GM18498 (cell line): ENCODE data around the gene RARRES2.

ENCODE experiments used
- ATAC-seq: cut with Tn5 transposase; IDR thresholded peaks from one replicate; pipeline ENCODE4 v1.9.1; 2021; ENCODE audit warnings: mild to moderate bottlenecking, moderate library complexity; ENCODE audit not compliant: unreplicated experiment

Gene RARRES2

DNA sequence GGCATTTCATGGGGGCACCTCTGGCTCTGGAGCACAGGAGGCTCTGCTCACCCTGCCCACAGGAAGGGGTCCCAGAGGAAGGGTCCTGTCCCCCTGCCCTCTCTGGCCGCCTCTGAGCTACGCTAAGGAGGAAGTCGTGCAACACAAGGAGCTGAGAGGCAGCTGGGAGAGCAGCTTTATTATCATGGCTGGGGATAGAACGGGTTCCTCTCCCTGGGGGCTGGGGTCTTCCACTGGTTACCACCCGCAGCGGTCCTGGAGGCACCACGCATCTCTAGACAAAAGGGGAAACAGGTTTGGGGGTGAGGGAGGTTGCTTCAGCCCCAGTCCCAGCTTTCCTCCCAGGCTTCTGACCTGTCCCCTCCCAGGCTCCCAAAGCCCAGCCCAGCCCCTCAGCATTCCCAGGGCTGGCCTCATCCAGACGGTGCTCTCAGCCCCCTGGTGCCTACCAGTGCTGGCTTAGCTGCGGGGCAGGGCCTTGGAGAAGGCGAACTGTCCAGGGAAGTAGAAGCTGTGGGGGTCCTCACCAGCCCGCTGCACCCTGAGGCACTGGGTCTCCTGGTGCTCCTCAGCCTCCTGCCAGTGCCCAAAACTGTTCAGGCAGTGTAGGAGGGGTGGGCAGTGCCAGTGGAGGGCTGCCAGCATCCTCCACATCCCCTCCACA, 3.1 kb downstream of the RARRES2 start:
- ATAC-seq: no peak

DNA sequence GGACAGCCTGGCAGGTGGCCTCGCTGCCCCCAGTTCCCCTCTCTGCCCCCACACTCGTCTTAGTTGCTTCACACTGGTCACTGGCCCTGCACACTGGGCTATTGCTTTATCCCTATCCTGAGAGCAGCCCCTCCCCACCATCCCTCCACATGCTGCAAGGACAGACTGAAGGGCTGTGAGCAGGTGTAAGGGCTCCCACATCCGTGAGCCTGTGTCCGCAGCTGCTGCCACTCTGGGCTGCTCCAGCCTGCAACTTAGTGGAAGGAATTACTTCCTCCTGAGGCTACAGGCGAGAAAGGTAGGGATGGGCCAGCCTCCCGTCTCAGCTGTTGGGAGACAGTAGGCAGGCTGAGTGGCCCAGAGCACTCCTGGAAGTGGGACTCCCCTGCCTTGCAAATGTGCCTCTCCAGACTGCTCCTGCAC, 3.8 kb downstream of the RARRES2 start:
- no peak for ATAC-seq

DNA sequence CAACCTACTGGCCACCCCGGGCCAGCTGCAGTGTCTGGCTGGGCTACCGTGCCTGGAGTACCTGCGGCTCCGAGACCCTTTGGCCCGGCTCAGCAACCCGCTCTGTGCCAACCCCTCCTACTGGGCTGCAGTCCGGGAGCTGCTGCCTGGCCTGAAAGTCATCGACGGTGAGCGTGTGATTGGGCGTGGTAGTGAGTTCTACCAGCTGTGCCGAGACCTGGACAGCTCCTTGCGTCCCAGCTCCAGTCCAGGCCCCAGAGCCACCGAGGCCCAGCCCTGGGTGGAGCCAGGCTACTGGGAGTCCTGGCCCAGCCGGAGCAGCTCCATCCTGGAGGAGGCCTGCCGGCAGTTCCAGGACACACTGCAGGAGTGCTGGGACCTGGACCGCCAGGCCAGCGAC, 4.2 kb downstream of the RARRES2 start:
- ATAC-seq: no peak

DNA sequence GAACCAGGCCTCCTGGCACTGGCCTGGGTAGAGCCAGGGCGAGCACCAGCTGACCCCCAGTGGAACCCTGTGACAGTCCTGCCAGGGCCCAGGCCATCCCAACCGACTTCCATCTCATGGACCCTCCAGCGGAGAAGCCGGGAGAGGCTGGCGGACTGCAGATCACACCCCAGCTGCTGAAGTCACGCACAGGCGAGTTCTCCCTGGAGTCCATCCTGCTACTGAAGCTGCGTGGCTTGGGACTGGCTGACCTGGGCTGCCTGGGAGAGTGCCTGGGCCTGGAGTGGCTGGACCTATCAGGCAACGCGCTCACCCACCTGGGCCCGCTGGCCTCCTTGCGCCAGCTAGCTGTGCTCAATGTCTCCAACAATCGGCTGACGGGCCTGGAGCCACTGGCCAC, 4.7 kb downstream of the RARRES2 start:
- no peak for ATAC-seq

DNA sequence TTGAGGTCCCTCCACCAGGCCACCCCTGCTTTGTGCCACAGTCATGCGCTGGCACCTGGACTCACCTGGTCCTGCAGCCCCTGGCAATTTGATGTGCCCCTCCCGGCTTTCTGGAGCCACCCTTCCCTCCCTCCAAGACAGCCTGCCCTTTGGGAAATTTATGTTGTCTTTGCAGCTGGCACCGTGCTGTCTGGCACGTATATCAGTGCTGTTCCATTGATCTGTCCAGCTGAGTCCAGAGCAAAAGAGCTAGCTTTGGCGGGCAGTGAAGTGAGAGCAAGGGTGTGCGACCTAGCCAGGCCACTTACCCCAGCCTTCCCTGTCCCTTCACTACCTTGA, 5.7 kb downstream of the RARRES2 start:
- ATAC-seq: no peak

DNA sequence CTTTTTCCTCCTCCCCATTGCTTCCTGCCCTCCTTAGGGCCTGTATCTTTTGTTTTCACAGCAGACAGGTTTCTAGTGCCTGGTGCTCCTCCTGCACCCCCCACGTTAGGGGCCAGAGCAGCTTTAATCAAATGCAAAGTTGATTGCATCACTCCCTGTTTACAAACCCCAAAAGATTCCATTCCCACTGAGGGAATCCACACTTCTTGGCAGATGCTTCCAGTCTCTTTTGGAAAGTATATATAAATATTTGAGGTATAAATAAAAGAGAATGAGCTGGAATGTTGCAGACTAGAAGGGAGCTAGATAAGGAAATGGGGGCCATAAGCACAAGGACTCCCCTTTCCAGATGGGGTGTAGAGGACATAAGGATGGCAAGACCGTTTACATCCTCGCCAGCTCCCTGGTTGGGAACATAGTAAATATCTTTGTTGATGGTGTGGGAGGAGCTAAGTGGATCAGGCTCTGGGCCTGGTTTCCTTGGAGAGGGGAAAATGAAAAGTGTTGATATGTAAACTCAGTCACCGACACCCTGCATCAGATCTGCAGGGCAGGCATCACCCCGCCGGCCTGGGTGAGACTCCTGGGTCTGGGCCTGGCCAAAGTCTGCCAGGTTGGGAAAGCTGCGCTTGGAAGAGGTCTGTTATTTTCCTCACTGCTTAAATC, 6.2 kb downstream of the RARRES2 start:
- ATAC-seq: no peak

DNA sequence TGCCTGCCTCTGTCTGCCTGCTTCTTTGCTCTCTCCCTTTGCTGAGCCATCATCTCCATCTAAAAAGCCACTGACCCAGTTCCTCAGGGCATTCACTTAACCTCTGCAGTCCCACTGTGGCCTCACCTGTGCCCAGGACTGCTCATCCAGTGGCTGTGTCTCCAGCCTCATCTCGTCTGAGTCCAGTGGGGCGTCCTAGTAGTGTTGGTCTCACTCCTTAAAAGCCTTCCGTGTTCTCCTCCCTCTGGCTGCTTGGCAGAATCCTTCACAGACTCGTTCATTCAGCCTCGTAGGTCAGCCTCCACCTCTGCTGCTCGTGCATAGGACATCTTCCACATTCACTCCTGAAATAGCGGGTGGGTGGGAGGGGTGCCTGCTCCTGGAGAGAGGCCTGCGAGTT, 7.3 kb downstream of the RARRES2 start:
- no peak for ATAC-seq

DNA sequence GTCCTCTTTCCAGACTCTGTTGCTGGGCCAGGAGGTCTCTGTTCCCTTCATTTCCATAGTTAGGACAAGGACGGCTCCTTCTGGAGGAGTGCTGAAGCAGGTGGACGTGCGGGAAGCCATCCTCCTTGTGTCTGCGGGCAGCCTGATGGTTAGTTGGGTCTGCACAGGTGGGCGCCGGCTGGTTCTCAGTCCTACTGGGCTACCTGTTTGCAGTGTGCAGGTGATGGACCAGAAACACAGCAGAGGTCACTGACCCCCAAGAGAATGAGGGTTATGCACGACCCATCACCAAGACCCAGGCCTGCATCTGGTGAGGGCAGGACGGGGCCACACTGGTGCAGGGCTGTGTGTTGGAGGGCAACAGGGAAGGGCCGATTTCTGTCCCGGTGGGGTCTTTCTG, 7.8 kb downstream of the RARRES2 start:
- ATAC-seq: no peak

DNA sequence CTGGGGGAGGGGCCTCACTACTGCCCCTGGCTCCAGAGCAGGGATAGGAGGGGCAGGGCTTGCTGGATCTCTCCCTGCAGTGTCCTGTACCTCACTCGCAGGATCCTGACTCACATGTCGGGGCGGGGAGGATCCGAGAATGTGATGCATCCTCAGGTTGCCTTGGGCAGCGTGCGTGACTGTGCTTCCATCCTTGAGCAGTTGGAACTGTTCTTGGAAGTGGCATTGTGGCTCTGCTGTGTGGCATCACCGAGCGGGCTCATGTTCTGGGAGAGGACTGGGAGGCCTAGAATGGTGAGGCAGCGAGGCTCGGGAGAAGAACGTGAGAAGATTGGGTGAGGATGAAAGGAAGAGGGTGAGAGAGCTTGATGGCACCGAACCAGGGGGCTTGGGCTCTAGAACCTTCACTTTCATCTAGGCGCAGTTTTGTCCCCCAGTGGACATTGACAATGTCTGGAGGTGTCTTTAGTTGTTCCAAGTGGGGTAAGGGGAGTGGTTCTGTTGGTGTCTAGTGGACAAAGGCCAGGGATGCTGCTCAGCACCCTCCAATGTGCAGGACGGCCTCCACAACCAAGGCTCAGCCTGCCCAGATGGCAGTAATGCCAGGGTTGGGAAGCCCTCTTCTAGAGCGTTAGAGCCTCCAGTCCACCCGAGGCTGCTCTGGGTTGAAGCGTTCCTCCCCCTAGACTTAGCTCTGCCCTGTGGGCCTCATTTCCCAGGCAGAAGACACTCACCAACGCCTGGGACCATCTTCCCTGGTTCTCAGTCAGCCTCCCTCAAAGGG, 8.4 kb downstream of the RARRES2 start:
- ATAC-seq: no peak

DNA sequence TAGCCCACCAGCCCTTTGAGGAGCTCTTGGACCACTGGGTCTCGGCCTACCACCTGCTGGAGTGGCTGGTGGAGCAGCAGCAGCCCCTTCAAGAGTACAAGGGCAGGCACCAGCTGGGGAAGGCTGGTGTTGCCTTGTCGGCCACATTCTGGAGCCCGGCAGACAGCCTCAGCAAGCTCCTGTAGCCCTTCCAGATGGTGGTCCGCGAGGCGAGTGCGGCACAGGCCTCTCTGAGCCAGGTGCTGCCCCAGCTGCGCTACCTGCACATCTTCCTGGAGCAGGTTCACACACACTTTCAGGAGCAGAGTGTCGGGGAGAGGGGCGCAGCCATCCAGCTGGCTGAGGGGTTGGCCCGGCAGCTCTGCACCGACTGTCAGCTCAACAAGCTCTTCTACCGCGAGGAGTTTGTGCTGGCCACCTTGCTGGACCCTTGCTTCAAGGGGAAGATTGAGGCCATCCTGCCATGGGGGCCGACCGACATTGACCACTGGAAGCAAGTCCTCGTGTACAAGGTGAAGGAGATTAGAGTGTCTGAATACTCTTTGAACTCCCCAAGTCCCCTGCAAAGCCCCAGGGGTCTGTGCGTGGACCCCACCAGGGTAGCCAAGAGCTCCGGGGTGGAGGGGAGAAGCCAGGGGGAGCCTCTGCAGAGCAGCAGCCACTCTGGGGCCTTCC, 11.1 kb downstream of the RARRES2 start:
- no peak for ATAC-seq

DNA sequence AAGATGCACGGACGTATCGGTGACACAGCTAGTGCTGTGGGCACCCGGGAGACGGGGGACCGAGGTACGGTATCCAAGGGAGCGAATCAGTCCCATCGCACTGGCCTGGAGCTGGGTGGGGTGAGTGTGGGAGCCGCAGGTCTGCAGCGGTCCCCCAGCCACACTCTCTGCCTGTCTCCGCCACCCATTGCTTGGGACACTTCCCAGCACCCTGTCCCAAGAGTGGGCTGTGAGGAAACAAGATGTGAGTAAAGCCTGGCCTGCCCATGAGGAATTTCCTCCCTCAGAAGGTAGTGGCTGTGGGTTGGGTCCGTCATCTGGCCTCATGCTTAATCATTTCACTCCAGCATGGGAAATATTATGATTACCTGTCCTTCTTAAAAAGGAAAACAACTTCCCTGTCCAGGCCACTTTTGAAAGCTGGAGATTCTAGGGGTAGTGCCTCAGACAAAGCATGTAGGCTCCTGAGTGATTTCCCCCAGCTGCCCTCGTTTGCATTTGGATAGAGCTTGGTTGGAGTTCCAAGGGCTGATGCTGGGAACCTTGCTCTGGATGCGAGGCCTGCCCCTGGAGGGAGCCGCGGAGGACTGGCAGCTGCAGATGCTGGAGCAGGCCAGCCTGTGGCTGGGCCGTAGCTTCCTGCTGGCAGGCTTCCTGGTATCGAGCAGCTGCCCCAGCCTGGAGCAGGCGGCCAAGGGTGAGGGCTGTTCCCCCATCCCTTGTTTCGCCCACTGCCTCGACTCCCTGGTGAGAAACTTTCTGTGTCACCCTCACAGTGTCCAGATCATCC, 11.9 kb downstream of the RARRES2 start:
- no peak for ATAC-seq

DNA sequence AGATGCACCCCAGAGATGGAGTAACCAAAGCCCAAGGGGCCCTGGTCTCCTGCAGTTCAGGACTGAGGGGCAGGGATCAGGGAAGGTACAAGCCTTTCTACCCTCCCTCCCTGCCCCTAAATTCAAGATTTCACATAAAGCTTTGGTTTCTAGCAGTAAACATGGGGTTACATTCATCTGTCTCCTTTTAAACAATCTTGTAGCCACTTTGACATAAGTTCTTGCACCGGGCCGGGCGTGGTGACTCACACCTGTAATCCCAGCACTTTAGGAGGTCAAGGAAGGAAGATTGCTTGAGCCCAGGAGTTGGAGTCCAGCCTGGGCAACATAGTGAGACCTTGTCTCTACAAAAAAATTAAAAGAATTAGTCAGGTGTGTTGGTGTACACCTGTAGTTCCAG, 14.1 kb downstream of the RARRES2 start:
- ATAC-seq: no peak

DNA sequence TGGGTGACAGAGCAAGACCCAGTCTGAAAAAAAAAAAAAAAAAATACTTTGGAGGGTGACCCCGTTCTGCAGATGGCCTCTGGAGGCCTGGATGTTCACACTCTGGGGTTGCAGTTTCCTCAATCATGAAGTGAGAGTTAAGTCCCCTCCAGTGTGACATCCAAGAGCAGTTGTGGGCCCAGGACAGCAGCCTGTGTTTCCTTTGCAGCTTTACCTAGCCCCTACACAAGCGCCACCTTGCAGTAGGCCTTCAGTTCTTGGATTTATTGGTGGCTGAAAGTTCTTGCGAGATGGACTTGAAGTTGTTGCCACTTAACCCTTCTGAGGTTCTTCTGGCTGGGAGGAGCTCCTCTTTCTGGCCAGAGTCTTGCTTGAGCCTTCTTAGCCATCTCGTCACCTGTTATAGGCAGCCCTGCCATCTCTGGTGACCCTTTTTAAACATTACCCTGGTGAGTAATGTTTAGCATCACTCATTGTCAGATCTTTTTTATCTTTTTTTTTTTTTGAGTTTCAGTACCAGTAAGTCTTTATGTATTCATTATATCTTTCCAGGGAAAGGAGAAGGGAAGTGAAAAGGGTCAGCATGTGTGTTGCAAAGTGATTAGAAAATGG, 14.7 kb downstream of the RARRES2 start:
- ATAC-seq: no peak

DNA sequence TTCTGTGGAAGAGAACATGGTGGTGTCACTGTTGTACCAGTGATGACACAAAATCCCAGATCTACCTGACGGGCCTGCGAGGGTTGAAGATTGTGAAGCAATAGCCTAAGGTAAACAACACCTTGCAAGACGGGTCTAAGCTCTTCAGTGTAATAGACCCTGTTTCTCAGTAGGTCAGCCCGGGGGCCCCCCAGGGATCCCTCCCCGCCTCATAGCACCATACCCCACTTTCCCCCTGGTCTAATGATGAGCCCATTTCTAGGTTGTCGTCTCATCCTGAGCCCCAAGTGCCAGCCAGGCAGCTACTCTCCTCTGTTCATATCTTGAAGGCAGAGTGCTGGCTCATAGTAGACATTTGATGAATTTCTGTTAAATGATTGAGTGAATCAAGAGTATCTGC, 15.5 kb downstream of the RARRES2 start:
- no peak for ATAC-seq

DNA sequence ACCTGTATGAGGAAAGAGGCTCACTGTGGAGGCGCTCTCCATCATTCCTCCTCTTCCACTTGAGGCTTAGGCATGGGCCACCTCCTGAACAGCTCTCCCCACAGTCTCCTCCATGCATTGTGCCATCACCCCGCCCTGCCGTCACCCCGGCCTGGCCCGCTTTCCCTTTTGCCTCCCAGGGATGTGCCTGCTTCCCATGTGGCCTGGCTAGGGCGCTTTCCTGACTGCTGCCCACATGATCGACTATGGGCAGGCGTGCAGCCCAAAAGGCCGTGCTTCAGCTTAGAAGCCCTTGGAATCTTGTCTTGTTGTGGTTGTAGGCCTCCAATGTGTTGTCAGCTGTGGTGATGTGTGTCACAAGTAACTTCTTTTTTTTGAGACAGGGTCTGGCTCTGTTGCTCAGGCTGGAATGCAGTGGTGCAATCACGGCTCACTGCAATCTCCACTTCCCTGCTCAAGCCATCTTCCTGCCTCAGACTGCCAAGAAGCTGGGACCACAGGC, 16.3 kb downstream of the RARRES2 start:
- no peak for ATAC-seq

DNA sequence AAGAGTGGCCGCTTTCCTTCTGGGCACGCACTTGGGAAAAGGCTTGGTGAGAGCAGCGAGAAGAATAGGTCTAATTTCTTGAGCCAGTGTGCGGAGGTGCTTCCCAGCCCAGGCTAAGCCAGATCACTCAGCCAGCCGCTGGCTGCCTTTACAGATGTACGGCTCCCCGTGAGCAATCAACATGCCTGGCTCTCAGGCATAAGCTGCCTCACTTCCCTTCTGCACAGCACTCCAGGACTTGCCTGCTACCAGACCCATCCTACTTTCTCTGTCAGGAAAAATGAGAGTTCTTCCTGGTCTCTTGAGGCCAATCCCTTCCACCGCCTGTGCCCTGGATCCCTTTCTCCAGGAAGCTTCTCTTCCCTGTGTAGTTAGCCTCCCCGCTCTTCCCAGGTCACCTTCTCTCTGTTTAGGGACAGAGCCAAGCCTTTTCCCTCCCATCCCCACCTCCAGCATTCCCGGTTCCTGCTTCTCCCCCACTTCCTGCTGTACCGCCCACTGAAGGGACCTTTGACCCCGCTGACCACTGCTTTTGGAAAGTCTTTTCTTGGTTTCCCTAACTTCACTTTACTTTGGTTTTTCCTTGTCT, 17.0 kb downstream of the RARRES2 start:
- no peak for ATAC-seq

DNA sequence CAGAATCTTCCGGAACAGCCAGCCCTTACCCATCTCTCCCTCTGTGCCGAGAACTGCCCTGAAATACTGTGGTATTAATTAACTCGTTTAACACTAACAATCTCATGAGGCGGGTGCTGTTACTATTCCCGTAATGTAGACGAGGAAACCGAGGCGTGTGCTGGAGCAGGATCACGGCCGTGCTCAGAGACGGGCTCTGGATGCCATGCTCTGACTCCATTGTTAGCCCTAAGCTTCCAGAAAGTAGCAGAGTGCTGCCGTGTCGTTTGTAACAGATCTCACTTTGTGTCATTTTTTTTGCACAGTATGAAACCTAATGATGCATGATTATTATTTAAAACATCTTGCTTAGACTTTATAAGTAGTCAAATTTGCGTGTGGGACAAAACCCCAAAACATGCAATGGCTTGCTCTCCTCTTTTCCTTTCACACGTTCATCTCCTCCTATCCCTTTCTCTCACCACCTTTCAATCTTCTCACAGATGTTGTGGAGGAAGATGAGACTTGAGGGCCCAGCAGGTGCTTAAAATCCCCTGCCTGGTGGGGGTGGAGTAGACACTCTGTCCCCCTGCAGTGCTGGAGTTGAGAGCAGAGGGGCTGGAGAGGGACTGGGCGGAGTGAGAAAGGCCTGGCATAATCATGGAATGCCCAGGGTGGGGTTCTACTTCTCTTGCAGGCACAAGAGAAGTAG, 17.6 kb downstream of the RARRES2 start:
- peak; percentile 23 for ATAC-seq

DNA sequence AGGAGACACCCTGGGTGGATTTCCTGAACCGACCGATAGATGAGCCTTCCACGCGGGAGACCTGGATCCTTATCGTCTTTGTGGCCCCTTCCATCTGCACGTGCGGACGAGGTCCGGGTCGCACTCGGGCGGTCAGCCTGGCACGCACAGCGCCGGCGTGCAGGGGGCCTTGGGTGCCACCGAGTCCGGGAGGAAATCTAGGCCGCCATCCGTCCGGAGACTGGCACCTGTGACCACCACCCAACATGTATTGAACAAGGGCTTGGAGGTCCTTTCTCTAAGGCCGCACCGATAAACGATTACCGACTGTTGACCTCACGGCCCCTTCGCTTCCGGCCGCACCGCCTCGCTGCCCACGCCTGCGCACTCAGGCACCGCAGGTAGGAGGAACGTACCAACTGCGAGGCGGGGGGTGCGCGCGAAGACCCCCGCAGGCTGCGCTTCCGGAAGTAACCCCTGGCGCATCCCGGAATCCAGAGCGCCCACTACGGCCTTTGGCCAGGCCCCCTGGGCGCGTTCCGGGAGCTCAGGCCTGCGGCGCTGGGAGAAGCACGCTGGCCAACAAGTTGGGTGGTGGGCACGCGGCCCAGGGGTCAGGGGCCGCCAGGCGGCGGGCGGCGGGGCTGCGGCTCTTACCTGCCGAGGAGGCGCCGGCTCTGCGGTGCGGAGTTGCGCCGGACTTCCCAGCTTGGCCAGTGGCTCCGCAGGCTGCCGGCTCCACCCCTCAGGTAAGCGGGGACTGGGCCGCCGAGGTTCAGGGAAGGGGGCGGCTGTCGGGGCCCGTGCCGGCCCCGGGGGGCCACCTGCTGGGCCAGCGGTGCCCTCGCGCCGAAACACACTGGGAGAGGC, 18.4 kb downstream of the RARRES2 start, which contains the start of the genes ACTR3C and LRRC61:
ACTR3C (minus strand) TSS at position 713 of the 849 bp plus-strand sequence. CDS start 28,249 bp downstream, outside the sequence.
LRRC61 (plus strand) TSS at position 523 of the 849 bp plus-strand sequence. CDS start 13,507 bp downstream, outside the sequence.
- peak; percentile 74 for ATAC-seq
